Measurements from ENCODE around the gene LRIG2.
A peak's percentile ranks its signal among the peaks of the same experiment; 100 is the strongest.
"Not testable (repeated sequence)": the region's sequence is repeated elsewhere in the genome, so short reads cannot be mapped to it uniquely, and the experiment has no call there.

Gene LRIG2

DNA sequence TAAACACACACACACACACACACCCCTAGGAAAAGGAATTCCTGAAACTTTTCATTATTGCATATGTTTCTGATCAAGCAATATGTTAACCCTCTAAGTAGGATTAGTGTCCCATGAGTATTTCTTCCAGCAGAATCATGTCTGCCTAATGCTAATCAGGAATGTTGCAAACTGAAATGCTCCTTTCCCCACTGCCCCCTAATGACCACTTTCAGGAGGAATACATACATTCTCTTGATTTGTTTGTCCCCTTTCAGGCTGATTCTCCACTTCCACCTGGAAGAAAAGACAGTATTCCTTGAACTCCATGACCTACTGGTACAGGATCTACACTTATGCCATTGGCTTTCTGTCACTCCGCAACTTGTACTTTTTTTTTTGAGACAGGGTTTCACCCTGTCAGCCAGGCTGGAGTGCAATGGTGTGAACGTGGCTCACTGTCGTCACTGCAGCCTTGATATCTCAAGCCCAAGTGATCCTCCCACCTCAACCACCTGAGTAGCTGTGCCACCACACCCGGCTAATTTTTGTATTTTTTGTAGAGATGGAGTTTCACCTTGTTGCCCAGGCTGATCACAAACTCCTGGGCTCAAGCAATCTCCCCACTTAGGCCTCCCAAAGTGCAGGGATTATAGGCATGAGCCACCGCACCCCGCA is 56.7 kb downstream of the LRIG2 start:
- no peak for DNase-seq (ENCODE audit: low spot score)

GRCh38 chr1:113133038-113133437 is 60.0 kb downstream of the LRIG2 start:
- DNase-seq (ENCODE audit: low spot score): no peak

DNA sequence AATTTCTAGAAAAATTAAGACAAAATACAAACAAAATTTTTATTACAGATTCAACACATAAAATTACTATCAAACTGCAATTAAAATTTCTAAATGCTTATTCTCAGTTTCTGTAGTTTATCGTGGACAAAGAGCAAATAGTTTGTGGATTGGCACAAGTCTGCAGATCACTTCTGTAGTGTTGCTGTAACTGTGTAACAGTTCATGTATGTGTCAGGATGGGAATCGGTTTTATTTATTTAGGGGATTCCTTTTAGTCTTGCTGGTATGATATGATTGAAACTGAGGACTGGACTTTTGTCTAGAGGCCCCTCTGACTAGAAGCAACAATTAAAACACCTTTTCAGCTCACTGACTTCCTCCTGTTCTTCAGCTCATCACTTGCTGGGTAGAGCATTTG is 60.8 kb downstream of the LRIG2 start:
- DNase-seq (ENCODE audit: low spot score): no peak

DNA sequence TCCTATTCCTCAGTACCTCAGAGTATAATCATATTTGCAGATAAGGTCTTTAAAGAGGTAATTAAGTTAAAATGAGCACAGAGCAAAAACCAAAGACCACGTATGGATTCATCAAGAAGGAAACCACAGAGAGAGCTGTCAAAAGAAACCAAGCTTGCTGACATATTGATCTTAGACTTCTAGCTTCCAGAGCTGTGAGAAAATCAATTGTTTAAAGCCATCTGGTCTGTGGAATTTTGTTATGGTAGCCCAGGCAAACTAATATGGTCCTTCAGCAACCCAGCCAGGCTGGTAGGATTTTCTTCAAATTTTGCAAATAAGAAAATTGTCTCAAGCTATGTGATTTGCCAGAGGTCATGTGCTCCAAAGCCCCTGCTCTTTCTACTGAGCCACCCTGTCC is 62.5 kb downstream of the LRIG2 start:
- no peak for DNase-seq (ENCODE audit: low spot score)

GRCh38 chr1:113136476-113136875 is 63.5 kb downstream of the LRIG2 start:
- no peak for DNase-seq (ENCODE audit: low spot score)

DNA sequence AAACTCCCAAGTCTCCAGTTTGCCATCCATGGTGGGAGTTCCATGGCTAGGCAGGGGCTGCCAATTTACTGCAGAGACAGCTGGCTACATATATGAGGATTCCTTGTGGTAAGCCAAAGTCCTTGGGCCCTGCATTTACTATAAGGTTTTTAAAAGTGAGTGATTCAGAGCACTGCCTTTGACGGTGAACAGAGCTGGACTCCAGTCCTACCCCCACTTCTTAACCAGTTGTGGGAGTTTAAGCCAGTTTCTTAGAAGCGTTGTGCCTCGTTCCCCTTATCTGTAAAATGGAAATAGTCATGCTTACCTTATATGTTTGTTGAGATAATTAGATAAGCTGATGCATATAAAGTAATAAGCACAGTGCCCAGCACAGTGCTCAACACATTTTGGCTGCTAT is 64.6 kb downstream of the LRIG2 start:
- no peak for DNase-seq (ENCODE audit: low spot score)

GRCh38 chr1:113138778-113139177 is 65.8 kb downstream of the LRIG2 start:
- no peak for DNase-seq (ENCODE audit: low spot score)

DNA sequence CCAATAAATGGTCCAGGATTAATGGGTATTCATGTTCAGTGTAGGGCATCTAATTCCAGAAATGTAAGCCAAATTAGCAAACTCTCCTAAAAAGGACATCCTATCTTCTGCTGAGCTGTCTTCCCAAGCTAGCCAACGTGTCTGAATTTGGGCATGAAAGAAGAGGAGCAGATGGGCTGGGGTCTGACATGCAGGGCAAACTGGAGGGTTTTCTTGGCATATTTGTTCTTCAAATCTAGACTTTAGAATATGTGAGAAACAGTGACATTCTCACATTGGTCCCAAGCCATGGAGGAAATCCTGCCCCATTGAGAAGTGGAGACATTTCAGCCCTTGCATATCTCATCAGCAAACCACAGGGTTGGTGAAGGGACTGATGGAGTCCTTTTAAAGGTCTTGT is 67.2 kb downstream of the LRIG2 start:
- no peak for DNase-seq (ENCODE audit: low spot score)

- peak; percentile 34 for DNase-seq (ENCODE audit: low spot score)
Observed at GRCh38 chr1:113140588-113141446, 67.8 kb downstream of the LRIG2 start.

DNA sequence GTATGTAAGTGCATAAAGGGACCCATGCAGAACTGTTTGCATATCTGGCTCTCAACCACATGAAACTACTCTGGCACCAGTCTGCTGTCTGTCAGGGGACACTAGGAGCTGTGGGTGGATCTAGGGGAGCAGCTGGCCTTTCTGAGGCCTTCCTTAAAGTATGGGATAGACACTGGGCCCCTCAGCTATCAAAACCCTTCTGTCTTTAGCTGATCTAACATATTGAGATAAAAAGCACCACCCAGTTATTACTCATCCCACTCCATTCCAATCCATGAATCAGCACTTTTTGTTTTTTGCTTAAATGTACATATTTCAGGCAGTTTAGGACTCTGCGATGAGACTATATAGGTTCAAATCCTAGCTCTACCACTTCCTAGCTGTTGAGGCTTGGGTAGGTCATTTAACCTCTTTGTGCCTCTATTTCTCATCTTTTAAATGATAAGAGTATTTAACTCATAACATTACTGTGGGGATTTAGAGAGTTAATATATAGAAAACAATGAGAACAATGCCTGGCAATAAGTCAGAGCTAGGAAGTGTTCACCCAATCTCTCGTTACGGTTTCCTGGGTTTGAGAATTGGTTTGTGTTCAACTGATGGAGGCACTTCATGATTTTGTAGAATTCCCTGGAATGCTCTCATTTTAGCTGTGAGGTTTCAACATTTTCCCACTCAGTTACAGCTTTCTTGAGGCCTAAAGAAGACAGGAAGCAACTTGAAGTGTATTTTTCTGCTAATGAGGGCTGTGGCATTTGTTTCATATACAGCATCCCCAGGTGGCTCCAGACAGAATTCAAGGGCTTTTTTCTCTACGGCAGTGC is 68.9 kb downstream of the LRIG2 start:
- DNase-seq (ENCODE audit: low spot score): no peak

GRCh38 chr1:113142791-113143190 is 69.8 kb downstream of the LRIG2 start:
- no peak for DNase-seq (ENCODE audit: low spot score)

GRCh38 chr1:113146242-113147072 is 73.5 kb downstream of the LRIG2 start:
- peak; percentile 9 for DNase-seq (ENCODE audit: low spot score)

GRCh38 chr1:113147073-113147625 is 74.2 kb downstream of the LRIG2 start:
- DNase-seq (ENCODE audit: low spot score): no peak

DNA sequence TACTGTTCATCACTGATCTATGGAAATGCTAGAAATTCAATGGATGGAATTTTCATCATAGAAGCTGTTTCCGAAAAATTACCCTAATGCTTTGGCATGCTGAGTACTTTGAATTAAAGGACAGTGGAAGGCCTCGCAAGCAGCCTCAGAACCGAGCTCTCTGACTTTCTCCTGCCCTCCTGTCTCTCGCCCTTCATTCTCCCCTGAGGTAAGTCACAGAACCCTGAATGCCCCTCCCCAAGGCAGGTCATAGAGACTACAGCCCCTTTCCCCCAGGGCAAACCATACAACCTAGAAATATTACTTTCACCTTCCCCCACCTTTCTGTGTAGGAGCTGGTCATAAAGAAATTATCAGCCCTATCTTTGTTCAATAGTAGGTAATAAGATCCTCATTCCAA is 74.8 kb downstream of the LRIG2 start:
- DNase-seq (ENCODE audit: low spot score): no peak

DNA sequence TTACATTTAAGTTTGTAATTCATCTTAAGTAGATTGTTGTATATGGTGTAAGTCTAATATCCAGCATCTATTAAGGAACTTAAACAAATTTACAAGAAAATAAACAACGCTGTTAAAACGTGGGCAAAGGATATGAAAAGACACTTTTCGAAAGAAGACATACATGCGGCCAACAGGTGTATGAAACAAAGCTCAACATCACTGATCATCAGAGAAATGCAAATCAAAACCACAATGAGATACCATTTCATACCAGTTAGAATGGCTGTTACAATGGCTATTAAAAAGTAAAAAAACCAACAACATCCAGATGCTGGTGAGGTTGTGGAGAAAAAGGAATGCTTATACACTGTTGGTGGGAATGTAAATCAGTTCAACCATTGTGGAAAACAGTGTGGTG is 77.5 kb downstream of the LRIG2 start:
- not testable (repeated sequence) for DNase-seq (ENCODE audit: low spot score)

- no peak for DNase-seq (ENCODE audit: low spot score)
Observed at GRCh38 chr1:113153116-113153803, 80.3 kb downstream of the LRIG2 start.

GRCh38 chr1:113156368-113156767 is 83.4 kb downstream of the LRIG2 start:
- no peak for DNase-seq (ENCODE audit: low spot score)

GRCh38 chr1:113158743-113159142 is 85.7 kb downstream of the LRIG2 start:
- not testable (repeated sequence) for DNase-seq (ENCODE audit: low spot score)

- DNase-seq (ENCODE audit: low spot score): no peak
Observed at GRCh38 chr1:113166473-113166872, 93.5 kb downstream of the LRIG2 start.

DNA sequence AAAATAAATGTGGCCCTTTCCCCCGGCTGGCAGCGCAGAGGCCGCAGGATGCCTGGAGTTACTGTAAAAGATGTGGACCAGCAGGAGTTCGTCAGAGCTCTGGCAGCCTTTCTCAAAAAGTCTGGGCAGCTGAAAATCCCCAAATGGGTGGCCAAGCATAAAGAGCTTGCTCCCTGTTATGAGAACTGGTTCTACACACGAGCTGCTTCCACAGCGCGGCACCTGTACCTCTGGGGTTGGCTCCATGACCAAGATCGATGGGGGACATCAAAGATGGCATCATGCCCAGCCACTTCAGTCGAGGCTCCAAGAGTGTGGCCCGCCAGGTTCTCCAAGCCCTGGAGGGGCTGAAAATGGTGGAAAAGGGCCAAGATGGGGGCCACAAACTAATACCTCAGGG is 95.9 kb downstream of the LRIG2 start:
- no peak for DNase-seq (ENCODE audit: low spot score)

DNA sequence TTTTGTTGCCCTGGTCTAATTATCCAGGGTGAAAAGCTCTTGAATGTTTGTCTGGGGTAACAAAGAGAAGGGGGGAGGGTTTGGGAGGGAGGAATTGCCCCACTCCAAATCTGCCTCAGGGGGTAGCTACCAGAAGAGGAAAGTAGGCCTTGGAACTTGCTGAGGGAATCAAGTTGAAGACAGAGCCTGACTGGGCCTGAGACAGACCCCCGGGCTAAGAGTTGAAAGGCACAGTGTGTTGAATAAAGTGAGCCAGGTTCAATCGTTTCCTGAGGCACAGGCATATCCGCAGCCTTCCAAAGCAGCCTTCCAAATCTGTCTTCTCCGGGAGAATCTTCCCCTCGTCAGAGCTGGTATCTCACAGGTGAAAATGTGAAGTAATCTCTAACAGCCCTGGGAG is 96.6 kb downstream of the LRIG2 start:
- no peak for DNase-seq (ENCODE audit: low spot score)

Measured in CD4-positive, alpha-beta T cell treated with Interleukin-6 at 100 ng/mL for 8 hours (primary cell).